Panc1 (cell line): ENCODE results near the gene ETV4. TPM values are rescaled to one million over a fixed set of nuclear protein-coding genes. Genes with fewer than 3 reads are reported as not detected.

Experiments
- ATAC-seq: fragments of 200-7000 bp; cut with Tn5 transposase; 2 replicates; pipeline ENCODE4 v1.9.1; 2020; ENCODE audit warnings: mild to moderate bottlenecking, moderate library complexity
- BruUV-seq: library from RNA; stranded (reverse); fragments of 400-500 nt; replicated peaks from 2 replicates; lab custom pipeline; 2021; lab: Mats Ljungman, UMichigan
- CTCF ChIA-PET: fragments of 300-600 bp; sonication (Branson Sonifier 250); formaldehyde crosslinking; loops from one replicate; lab custom pipeline; 2022; ENCODE audit warnings: antibody characterized with exemption; lab: Charles Lee
- POLR2A ChIA-PET: fragments of 300-600 bp; sonication (Branson Sonifier 250); formaldehyde crosslinking; loops from one replicate; lab custom pipeline; 2022; ENCODE audit warnings: antibody characterized with exemption; lab: Charles Lee
- DNase-seq: peaks from one replicate; pipeline ENCODE4 v3.0.0-alpha.2; 2010; ENCODE audit warnings: low read depth, low spot score
- H3K27ac ChIP-seq: 2 replicates; pipeline ENCODE4 v1.5.1; 2011; ENCODE audit warnings: mild to moderate bottlenecking, low read length, inconsistent platforms
- H3K27me3 ChIP-seq: fragments of 200-500 bp; sonication (Bioruptor generic); 2 replicates; pipeline ENCODE4 v1.6.0; 2014; ENCODE audit warnings: low read length, inconsistent platforms; ENCODE audit not compliant: control insufficient read depth, insufficient read depth
- H3K36me3 ChIP-seq: fragments of 200-500 bp; sonication (Bioruptor generic); 2 replicates; pipeline ENCODE4 v1.5.1; 2014; ENCODE audit warnings: inconsistent platforms, mild to moderate bottlenecking, low read length, moderate library complexity; ENCODE audit not compliant: control insufficient read depth, insufficient read depth
- H3K4me1 ChIP-seq: 2 replicates; pipeline ENCODE4 v1.5.1; 2011; ENCODE audit warnings: inconsistent platforms, mild to moderate bottlenecking, low read length, moderate library complexity; ENCODE audit not compliant: control insufficient read depth, insufficient read depth
- H3K4me3 ChIP-seq, 2 experiments: 2 replicates each; pipeline ENCODE4 v1.5.1; 2011 to 2012; ENCODE audit warnings: low read depth in 2 of 2, low read length in 2 of 2, mild to moderate bottlenecking in 2 of 2, inconsistent platforms in 1 of 2, moderate library complexity in 1 of 2
- H3K9me3 ChIP-seq: fragments of 200-500 bp; sonication (Bioruptor generic); 2 replicates; pipeline ENCODE4 v1.5.1; 2014; ENCODE audit warnings: low read depth, mild to moderate bottlenecking, inconsistent platforms, low read length, moderate library complexity; ENCODE audit not compliant: control insufficient read depth, insufficient read depth
- CTCF ChIP-seq: fragments of 450-650 bp; IDR thresholded peaks from 2 replicates; pipeline ENCODE4 v1.5.1; 2017; ENCODE audit warnings: mild to moderate bottlenecking
- POLR2AphosphoS5 ChIP-seq: IDR thresholded peaks from 2 replicates; pipeline ENCODE4 v1.6.1; 2012; ENCODE audit warnings: mild to moderate bottlenecking, low read depth, low read length, moderate library complexity
- REST ChIP-seq, 2 experiments: IDR thresholded peaks; 2 replicates each; pipeline ENCODE4 v1.6.1; 2011 to 2012; ENCODE audit warnings: low read depth in 2 of 2, control low read depth in 1 of 2, low read length in 1 of 2, mild to moderate bottlenecking in 1 of 2, moderate library complexity in 1 of 2; ENCODE audit not compliant: insufficient read depth in 1 of 2
- SIN3A ChIP-seq: IDR thresholded peaks from 2 replicates; pipeline ENCODE4 v1.6.1; 2012; ENCODE audit warnings: low read depth, mild to moderate bottlenecking, low read length, moderate library complexity, borderline replicate concordance; ENCODE audit not compliant: insufficient read depth
- TCF7L2 ChIP-seq: IDR thresholded peaks from 2 replicates; pipeline ENCODE4 v1.6.1; 2011; ENCODE audit warnings: mild to moderate bottlenecking, low read depth, low read length, inconsistent platforms
- in situ Hi-C: cut with HindIII; loops from 2 replicates; pipeline ENCODE4 v1.10.0; 2016; ENCODE audit warnings: low sequenced_read_pairs, low pct_unique_long_range_greater_than_20kb
- intact Hi-C: fragments of 100-400 bp; cut with micrococcal nuclease; formaldehyde crosslinking; loops from one replicate; pipeline ENCODE4 v1.10.0; 2022; ENCODE audit not compliant: unreplicated experiment
- total RNA-seq: library from RNA; stranded (reverse); gene quantifications from one replicate; pipeline ENCODE4 v1.2.1, GENCODE V29; 2021; ENCODE audit not compliant: unreplicated experiment

ETV4 gene
- total RNA-seq, 1 experiment from 2014 or later = 8.3 TPM

GRCh38 chr17:43531082-43531378 is 15.1 kb downstream of the ETV4 start:
- DNase-seq (no peak), ATAC-seq (no peak)
- Histone ChIP-seq H3K4me3 (no peak overlapping the region), H3K27ac (no peak overlapping the region), H3K4me1 (no peaks in the 10 kb centered on the region; the same call in 1 of the 2 replicates), H3K9me3 (no peaks in the 10 kb centered on the region), H3K27me3 (no peaks in the 10 kb centered on the region), H3K36me3 (no peaks in the 10 kb centered on the region)
- intact Hi-C loops = no loop called here
- ChIA-PET POLR2A (no interaction called here), CTCF (no interaction called here)
- in situ Hi-C loops = no loop called here
- TF ChIP-seq SIN3A (no peak), REST (IDR thresholded peaks at IDR 0.05; ENCODE audit: insufficient read depth in 1 of 2, low read depth in 2 of 2, low read length in 1 of 2) (no peak), TCF7L2 (no peak), CTCF (no peak), POLR2AphosphoS5 (no peak)
- no TSS peak for BruUV-seq

- no peaks in the 10 kb centered on the region for H3K27me3 ChIP-seq
- no peak for ATAC-seq
- H3K4me3 ChIP-seq = no peak overlapping the region
- CTCF ChIA-PET = no interaction called here
- H3K27ac ChIP-seq = no peak overlapping the region
- no peaks in the 10 kb centered on the region for H3K36me3 ChIP-seq
- POLR2A ChIA-PET = no interaction called here
- in situ Hi-C loops = no loop called here
- intact Hi-C loops = no loop called here
- BruUV-seq = no TSS peak
- no peaks in the 10 kb centered on the region; the same call in 1 of the 2 replicates for H3K4me1 ChIP-seq
- H3K9me3 ChIP-seq = no peaks in the 10 kb centered on the region
- no peak for TF ChIP-seq CTCF
- DNase-seq = no peak
Measured at GRCh38 chr17:43530288-43531081, 15.7 kb downstream of the ETV4 start.
